ENCODE measurements around the gene RNASE12. TPM values are rescaled to one million over a fixed set of nuclear protein-coding genes. Genes with fewer than 3 reads are reported as not detected.

RNASE12 gene
- total RNA-seq, 1 experiment from 2014 or later, result not detected

GRCh38 chr14:20546877-20547276 lies 44.3 kb downstream of the RNASE12 start:
- H3K27me3 ChIP-seq (ENCODE audit: insufficient read depth, low read length), result no peaks in the 10 kb centered on the region
- H3K4ac ChIP-seq (ENCODE audit: low read depth, low read length), result no peak overlapping the region
- H3K9me3 Mint-ChIP-seq, result no peaks in the 10 kb centered on the region; a peak in 1 of 5 replicates
- H3K27ac Mint-ChIP-seq, result no peak overlapping the region
- H3K79me2 ChIP-seq (ENCODE audit: insufficient read depth, low read length), result no peaks in the 10 kb centered on the region
- no peak overlapping the region for H3T11ph ChIP-seq (ENCODE audit: low read length)
- no peaks in the 10 kb centered on the region for H3K79me1 ChIP-seq (ENCODE audit: insufficient read depth, low read depth, low read length, poor library complexity, severe bottlenecking)
- no peak overlapping the region for H3K27ac ChIP-seq (ENCODE audit: insufficient read length, low read depth, low read length)
- no peaks in the 10 kb centered on the region for H3K36me3 Mint-ChIP-seq (ENCODE audit: insufficient read depth in 1 of 3, low read depth in 3 of 3)
- H3K23me2 ChIP-seq (ENCODE audit: insufficient read length, low read depth, low read length, poor library complexity, severe bottlenecking), result no peaks in the 10 kb centered on the region
- H3K14ac ChIP-seq (ENCODE audit: insufficient read depth, low read length), result no peak overlapping the region
- H3K9ac ChIP-seq (ENCODE audit: extremely low read depth, insufficient read length, low read length), result no peak overlapping the region
- no peak overlapping the region for H3K18ac ChIP-seq (ENCODE audit: insufficient read length, low read depth, low read length)
- H2BK5ac ChIP-seq (ENCODE audit: insufficient read length, low read length), result no peak overlapping the region
- H3K27me3 Mint-ChIP-seq (ENCODE audit: low read depth), result no peaks in the 10 kb centered on the region
- H2AK5ac ChIP-seq (ENCODE audit: insufficient read length, low read length), result no peak overlapping the region
- H2AFZ ChIP-seq (ENCODE audit: low read length), result no peak overlapping the region
- H2BK120ac ChIP-seq (ENCODE audit: low read depth, low read length, poor library complexity, severe bottlenecking), result no peak overlapping the region
- H3K4me2 ChIP-seq (ENCODE audit: insufficient read depth, insufficient read length, low read length), result no peak overlapping the region
- no peak overlapping the region for H2BK20ac ChIP-seq (ENCODE audit: low read depth, low read length, poor library complexity, severe bottlenecking)
- WGBS (ENCODE audit: extremely low coverage, insufficient read length, low lambda C conversion rate), result no CpG with 5 or more reads among the region's 3 CpGs
- H4K20me1 ChIP-seq (ENCODE audit: control insufficient read depth, insufficient read depth, insufficient read length), result no peaks in the 10 kb centered on the region
- TF ChIP-seq CTCF (conservative IDR thresholded peaks at IDR 0.05), result no peak
- H3K4me3 Mint-ChIP-seq, result no peak overlapping the region
- no peak overlapping the region for H2BK12ac ChIP-seq (ENCODE audit: insufficient read length, low read depth, low read length)
- no peaks in the 10 kb centered on the region; the same call in 1 of the 2 replicates for H3K4me1 ChIP-seq (ENCODE audit: insufficient read depth, low read length)
- no peak overlapping the region for H4K91ac ChIP-seq (ENCODE audit: insufficient read length, low read depth, low read length)
- no peak overlapping the region for H3K56ac ChIP-seq (ENCODE audit: insufficient read length, low read depth, low read length)
- no peak for DNase-seq
- no peaks in the 10 kb centered on the region for H3K9me3 ChIP-seq (ENCODE audit: control insufficient read depth, low read depth, low read length)
- H2BK15ac ChIP-seq (ENCODE audit: low read depth, low read length), result no peak overlapping the region
- peaks cover 4 to 6% of the 10 kb centered on the region in 2 experiments; a peak in 3 of 4 replicates for H3K4me1 Mint-ChIP-seq
- H4K5ac ChIP-seq (ENCODE audit: insufficient read length, low read depth, low read length), result no peak overlapping the region
- H3K23ac ChIP-seq (ENCODE audit: insufficient read length, low read depth, low read length), result no peak overlapping the region
- H4K8ac ChIP-seq (replicated peaks; ENCODE audit: insufficient read length, low read depth, low read length), result no peak overlapping the region

Other genes starting within 250 kb of the RNASE12 start
- 25.2 and 25.4 TPM in 2 replicates for gene PARP2, start 247.7 kb downstream of the RNASE12 start, total RNA-seq (2021)
- 14.5 and 15.8 TPM in 2 replicates for gene TEP1, start 177.9 kb downstream of the RNASE12 start, total RNA-seq (2021)
- gene KLHL33, start 155.2 kb downstream of the RNASE12 start, total RNA-seq (2021), result 0.04 TPM in 2 replicates
- gene OSGEP, start 136.6 kb downstream of the RNASE12 start, total RNA-seq (2021), result 46.7 and 50.8 TPM in 2 replicates
- gene APEX1, start 136.2 kb downstream of the RNASE12 start, total RNA-seq (2021), result 340 and 348 TPM in 2 replicates
- gene PIP4P1, start 129.9 kb downstream of the RNASE12 start, total RNA-seq (2021), result 38.5 and 41.6 TPM in 2 replicates
- gene PNP, start 122.0 kb downstream of the RNASE12 start, total RNA-seq (2021), result 83.9 and 87.5 TPM in 2 replicates
- 0.81 and 0.96 TPM in 2 replicates for gene RNASE10, start 85.8 kb downstream of the RNASE12 start, total RNA-seq (2021)
- not detected in 2 replicates for gene RNASE9, start 30.3 kb downstream of the RNASE12 start, total RNA-seq (2021)
- not detected in 2 replicates for gene RNASE11, start 3.4 kb downstream of the RNASE12 start, total RNA-seq (2021)
- not detected in 2 replicates for gene OR6S1, start 50.3 kb upstream of the RNASE12 start, total RNA-seq (2021)
- not detected in 2 replicates for gene RNASE4, start 93.2 kb upstream of the RNASE12 start, total RNA-seq (2021)
- gene ANG, start 97.4 kb upstream of the RNASE12 start, total RNA-seq (2021), result 3.2 and 3.8 TPM in 2 replicates
- not detected in 2 replicates for gene EDDM3A, start 154.5 kb upstream of the RNASE12 start, total RNA-seq (2021)
- gene EDDM3B, start 177.0 kb upstream of the RNASE12 start, total RNA-seq (2021), result not detected in 2 replicates
- gene RNASE6, start 189.9 kb upstream of the RNASE12 start, total RNA-seq (2021), result not detected in 2 replicates
- gene RNASE1, start 211.5 kb upstream of the RNASE12 start, total RNA-seq (2021), result 1.2 and 1.6 TPM in 2 replicates

Data from H9 (cell line).